H1 (cell line): ENCODE data around the gene TBX21. TPM values are rescaled to one million over a fixed set of nuclear protein-coding genes. Genes with fewer than 3 reads are reported as not detected.

Experiments used
- CTCF ChIA-PET: fragments of 300-600 bp; sonication (Branson Sonifier 250); formaldehyde crosslinking; loops from one replicate; lab custom pipeline; 2021; ENCODE audit not compliant: partially characterized antibody; lab: Charles Lee
- POLR2A ChIA-PET: fragments of 300-600 bp; sonication (Branson Sonifier 250); formaldehyde crosslinking; loops from one replicate; lab custom pipeline; 2021; ENCODE audit warnings: inconsistent platforms; ENCODE audit not compliant: partially characterized antibody; lab: Charles Lee
- DNase-seq, 2 experiments: peaks; one replicate each; pipeline versions ENCODE4 v3.0.0 to v3.0.0-alpha.2; 2010 to 2022; ENCODE audit warnings: low spot score in 2 of 2, low read depth in 1 of 2, mixed read lengths in 1 of 2
- FAIRE-seq: peaks from 2 replicates; lab custom pipeline; 2011; peaks lifted over from hg19 to GRCh38; lab: Jason Lieb, UNC
- H2AFZ ChIP-seq: 2 replicates; pipeline ENCODE4 v1.8.1; 2012; ENCODE audit warnings: low read length, inconsistent platforms
- H2AK5ac ChIP-seq: 2 replicates; pipeline ENCODE4 v1.6.1; 2013; ENCODE audit warnings: low read depth, low read length
- H2BK120ac ChIP-seq: replicated peaks from 2 replicates; pipeline ENCODE3; 2013; ENCODE audit warnings: low read depth, low read length, inconsistent platforms
- H2BK12ac ChIP-seq: 2 replicates; pipeline ENCODE4 v1.6.1; 2013; ENCODE audit warnings: low read depth, low read length
- H2BK15ac ChIP-seq: 2 replicates; pipeline ENCODE4 v1.6.1; 2013; ENCODE audit warnings: low read length
- H2BK20ac ChIP-seq: 2 replicates; pipeline ENCODE4 v1.6.1; 2013; ENCODE audit warnings: low read length
- H2BK5ac ChIP-seq: 2 replicates; pipeline ENCODE4 v1.6.1; 2013; ENCODE audit warnings: low read depth, low read length
- H3K14ac ChIP-seq: 2 replicates; pipeline ENCODE4 v1.6.1; 2013; ENCODE audit warnings: inconsistent platforms; ENCODE audit not compliant: insufficient read length
- H3K18ac ChIP-seq: 2 replicates; pipeline ENCODE4 v1.6.1; 2013; ENCODE audit warnings: low read length; ENCODE audit errors: extremely low read depth
- H3K23ac ChIP-seq: 2 replicates; pipeline ENCODE4 v1.6.1; 2013; ENCODE audit warnings: inconsistent platforms; ENCODE audit not compliant: insufficient read length
- H3K23me2 ChIP-seq: 2 replicates; pipeline ENCODE4 v1.6.1; 2013; ENCODE audit warnings: low read depth, low read length
- H3K27ac ChIP-seq: 2 replicates; pipeline ENCODE4 v1.6.1; 2011; ENCODE audit warnings: low read depth, low read length, inconsistent platforms
- H3K27me3 ChIP-seq, 4 experiments: replicated peaks in 1 of 4; 1 replicate in 1 of 4; 2 replicates in 3 of 4; pipeline versions ENCODE4 v1.6.1 to v1.8.1; 2011 to 2013; ENCODE audit warnings: low read length in 3 of 4, mild to moderate bottlenecking in 3 of 4, inconsistent platforms in 2 of 4, mixed read lengths in 2 of 4, moderate library complexity in 1 of 4; ENCODE audit not compliant: control insufficient read depth in 3 of 4, insufficient read depth in 3 of 4; ENCODE audit errors: extremely low read depth in 1 of 4
- H3K36me3 ChIP-seq, 4 experiments: 2 replicates each; pipeline versions ENCODE4 v1.6.1 to v1.8.1; 2011 to 2013; ENCODE audit warnings: mild to moderate bottlenecking in 4 of 4, low read length in 3 of 4, moderate library complexity in 2 of 4, control low read depth in 1 of 4, inconsistent platforms in 1 of 4; ENCODE audit not compliant: insufficient read depth in 4 of 4, control insufficient read depth in 2 of 4
- H3K4ac ChIP-seq: replicated peaks from 2 replicates; pipeline ENCODE3; 2013; ENCODE audit warnings: low read length, low read depth, mixed read lengths, inconsistent platforms; ENCODE audit not compliant: insufficient read length
- H3K4me1 ChIP-seq, 4 experiments: replicated peaks in 1 of 4; 1 replicate in 1 of 4; 2 replicates in 3 of 4; pipeline versions ENCODE4 v1.6.1 to v1.8.1; 2011 to 2013; ENCODE audit warnings: low read length in 3 of 4, inconsistent platforms in 2 of 4, mixed read lengths in 1 of 4; ENCODE audit not compliant: insufficient read depth in 4 of 4, control insufficient read depth in 3 of 4
- H3K4me2 ChIP-seq, 2 experiments: 2 replicates each; pipeline versions ENCODE4 v1.6.1 to v1.8.1; 2011 to 2013; ENCODE audit warnings: low read depth in 2 of 2, low read length in 2 of 2, control low read depth in 1 of 2, inconsistent platforms in 1 of 2, mild to moderate bottlenecking in 1 of 2; ENCODE audit not compliant: insufficient read depth in 1 of 2
- H3K4me3 ChIP-seq, 4 experiments: fragments of 200-600, 300-600 bp in 1 of 4; sonication (generic), shearing (Covaris generic), sonication (Bioruptor Twin) in 1 of 4; 2 replicates each; pipeline versions ENCODE4 v1.5.1 to v1.8.1; 2011 to 2016; ENCODE audit warnings: low read length in 4 of 4, low read depth in 3 of 4, control low read depth in 2 of 4, inconsistent platforms in 2 of 4, mild to moderate bottlenecking in 2 of 4, mixed read lengths in 1 of 4, moderate library complexity in 1 of 4; ENCODE audit not compliant: insufficient read depth in 2 of 4; ENCODE audit errors: extremely low read depth in 1 of 4
- H3K56ac ChIP-seq: replicated peaks from 2 replicates; pipeline ENCODE3; 2013; ENCODE audit warnings: low read depth, mild to moderate bottlenecking, mixed read lengths, low read length, inconsistent platforms; ENCODE audit not compliant: insufficient read length
- H3K79me1 ChIP-seq: 2 replicates; pipeline ENCODE4 v1.6.1; 2013; ENCODE audit warnings: low read depth, low read length, control low read depth
- H3K79me2 ChIP-seq, 2 experiments: 2 replicates each; pipeline versions ENCODE4 v1.6.1 to v1.8.1; 2012 to 2013; ENCODE audit warnings: low read length in 2 of 2, mild to moderate bottlenecking in 2 of 2, inconsistent platforms in 1 of 2; ENCODE audit not compliant: insufficient read depth in 2 of 2, control insufficient read depth in 1 of 2
- H3K9ac ChIP-seq, 4 experiments: replicated peaks in 1 of 4; 1 replicate in 1 of 4; 2 replicates in 3 of 4; pipeline versions ENCODE4 v1.6.1 to v1.8.1; 2011 to 2013; ENCODE audit warnings: low read depth in 3 of 4, low read length in 3 of 4, control low read depth in 2 of 4, mild to moderate bottlenecking in 2 of 4, moderate library complexity in 2 of 4, inconsistent platforms in 1 of 4; ENCODE audit errors: extremely low read depth in 1 of 4
- H3K9me3 ChIP-seq, 2 experiments: 2 replicates each; pipeline versions ENCODE4 v1.6.1 to v1.8.1; 2012 to 2013; ENCODE audit warnings: mild to moderate bottlenecking in 2 of 2, moderate library complexity in 2 of 2, control low read depth in 1 of 2, inconsistent platforms in 1 of 2, low read depth in 1 of 2, low read length in 1 of 2, mixed read lengths in 1 of 2; ENCODE audit not compliant: insufficient read depth in 2 of 2
- H4K20me1 ChIP-seq, 2 experiments: replicated peaks in 1 of 2; 2 replicates each; pipeline versions ENCODE3 to v1.8.1; 2011 to 2013; ENCODE audit warnings: inconsistent platforms in 2 of 2, low read length in 2 of 2, mild to moderate bottlenecking in 1 of 2; ENCODE audit not compliant: insufficient read depth in 2 of 2, control insufficient read depth in 1 of 2
- H4K5ac ChIP-seq: 2 replicates; pipeline ENCODE4 v1.6.1; 2013; ENCODE audit warnings: low read length, low read depth, mixed read lengths, inconsistent platforms; ENCODE audit not compliant: insufficient read length
- H4K8ac ChIP-seq: 2 replicates; pipeline ENCODE4 v1.8.0; 2013; ENCODE audit warnings: mild to moderate bottlenecking, moderate library complexity, low read length, inconsistent platforms; ENCODE audit not compliant: insufficient read depth; ENCODE audit errors: extremely low read depth
- H4K91ac ChIP-seq: replicated peaks from 2 replicates; pipeline ENCODE3; 2013; ENCODE audit warnings: low read length, mixed read lengths, inconsistent platforms; ENCODE audit not compliant: insufficient read length
- CHD1 ChIP-seq: IDR thresholded peaks from 2 replicates; pipeline ENCODE4 v1.6.1; 2012; ENCODE audit warnings: low read depth, low read length, improper control_type of control experiment
- CTCF ChIP-seq, 3 experiments: IDR thresholded peaks; 1 replicate in 2 of 3; 2 replicates in 1 of 3; pipeline versions ENCODE4 v1.5.1 to v1.6.1; 2011; ENCODE audit warnings: low read length in 3 of 3, mild to moderate bottlenecking in 3 of 3, inconsistent platforms in 2 of 3, low read depth in 1 of 3, moderate library complexity in 1 of 3; ENCODE audit not compliant: insufficient read depth in 1 of 3; ENCODE audit errors: control extremely low read depth in 1 of 3
- EGR1 ChIP-seq: IDR thresholded peaks from 2 replicates; pipeline ENCODE4 v1.6.1; 2011; ENCODE audit warnings: low read depth, low read length, borderline replicate concordance
- JUN ChIP-seq: IDR thresholded peaks from 2 replicates; pipeline ENCODE4 v1.6.1; 2011; ENCODE audit warnings: low read depth, mild to moderate bottlenecking, improper control_type of control experiment, low read length
- NANOG ChIP-seq: IDR thresholded peaks from 2 replicates; pipeline ENCODE4 v1.6.1; 2011; ENCODE audit warnings: low read length, low read depth, mild to moderate bottlenecking, inconsistent platforms; ENCODE audit not compliant: insufficient read depth, poor library complexity, severe bottlenecking
- SP1 ChIP-seq: IDR thresholded peaks from 2 replicates; pipeline ENCODE4 v1.6.1; 2011; ENCODE audit warnings: low read depth, low read length
- SP4 ChIP-seq: IDR thresholded peaks from 2 replicates; pipeline ENCODE4 v1.6.1; 2012; ENCODE audit warnings: low read length, inconsistent platforms
- SRF ChIP-seq: IDR thresholded peaks from 2 replicates; pipeline ENCODE4 v1.6.1; 2011; ENCODE audit warnings: mild to moderate bottlenecking, low read depth, low read length, moderate library complexity
- WGBS, 2 experiments: shearing (Covaris generic) in 1 of 2; methylation state at CpG; one replicate each; pipeline versions ENCODE4 v1.1.6 to v1.1.7; 2013 to 2015; ENCODE audit warnings: low lambda C conversion rate in 2 of 2, mixed read lengths in 2 of 2, inconsistent platforms in 1 of 2, low coverage in 1 of 2, missing lambda C conversion rate in 1 of 2; ENCODE audit not compliant: insufficient replicate concordance in 2 of 2, insufficient coverage in 1 of 2, insufficient read length in 1 of 2; ENCODE audit errors: extremely low coverage in 1 of 2, missing lambda C conversion rate in 1 of 2; 5-methylcytosine and 5-hydroxymethylcytosine counted together
- polyA plus RNA-seq, 7 experiments: library from polyadenylated mRNA; depleted of rRNA in 3 of 7; stranded (reverse) in 5 of 7; unstranded in 2 of 7; fragments of >200 nt in 5 of 7; fragments of 200-250 nt in 2 of 7; gene quantifications; 1 replicate in 5 of 7; 2 replicates in 1 of 7; 4 replicates in 1 of 7; pipeline versions ENCODE4 v1.2.1 to v1.2.3, GENCODE V29; 2011 to 2013; ENCODE audit warnings: missing spikeins in 2 of 7, mixed read lengths in 2 of 7
- total RNA-seq: library from RNA; stranded (reverse); fragmentation: NEBNext Ultra II Directional; extraction: Animal tissue kit (Norgen Biotek cat#: 25700); gene quantifications from 2 replicates; pipeline ENCODE4 v1.2.1, GENCODE V29; 2021

TBX21 gene
- total and polyA plus RNA-seq, 2 of the 8 experiments (the other 6 are each of a cell fraction or from before 2014, with no cell fraction given), result not detected

DNA sequence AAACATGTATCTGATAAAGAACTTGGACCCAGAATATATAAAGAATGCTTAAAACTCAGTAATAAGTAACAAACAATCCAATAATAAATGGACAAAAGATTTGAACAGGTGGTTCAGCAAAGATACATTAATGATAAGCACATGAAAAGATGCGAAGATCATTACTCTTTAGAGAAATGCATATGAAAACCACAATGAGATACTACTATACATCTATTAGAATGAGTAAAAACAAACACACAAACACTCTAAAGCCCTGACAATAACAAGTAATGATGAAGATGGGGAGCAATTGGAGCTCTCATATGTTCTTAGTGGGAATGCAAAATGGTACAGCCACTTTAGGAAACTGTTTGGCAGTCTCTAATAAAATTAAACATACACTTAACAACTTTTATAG lies 59.4 kb downstream of the TBX21 start:
- FAIRE-seq (no peak), DNase-seq (no peak)
- Histone ChIP-seq H3K4me2 (no peak overlapping the region), H2BK120ac (no peak overlapping the region), H2AFZ (no peak overlapping the region), H4K20me1 (no peaks in the 10 kb centered on the region), H2BK5ac (no peak overlapping the region), H3K36me3 (no peaks in the 10 kb centered on the region), H2BK15ac (no peak overlapping the region), H3K9me3 (no peaks in the 10 kb centered on the region), H3K4me1 (peaks cover 0 to 3% (median 2%) of the 10 kb centered on the region in 4 experiments; a peak in 3 of 7 replicates), H4K5ac (no peak overlapping the region), H3K23me2 (peaks cover 5% of the 10 kb centered on the region), H3K23ac (no peak overlapping the region), H3K27me3 (peaks cover 6 to 33% (median 26%) of the 10 kb centered on the region in 4 experiments), H3K56ac (no peak overlapping the region), H3K27ac (no peak overlapping the region), H3K79me2 (no peaks in the 10 kb centered on the region), H3K14ac (no peak overlapping the region), H2AK5ac (no peak overlapping the region), H3K79me1 (no peaks in the 10 kb centered on the region), H3K4ac (no peak overlapping the region), H3K9ac (no peak overlapping the region), H3K4me3 (no peak overlapping the region), H2BK20ac (no peak overlapping the region), H3K18ac (no peak overlapping the region), H4K8ac (no peak overlapping the region), H4K91ac (no peak overlapping the region), H2BK12ac (no peak overlapping the region)
- 78% methylated on average over 1 of the region's 1 CpG; no CpG with 5 or more reads in 1 of the 2 experiments for WGBS, 2 experiments
- CTCF ChIA-PET, result interaction anchor here (1.0 to 2.2 kb wide), 2 partner anchors 14 to 17 kb away, joined by 4 to 7 read pairs; no protein-coding TSS in a partner anchor
- TF ChIP-seq SRF, result no peak
- no peak for TF ChIP-seq EGR1
- TF ChIP-seq CTCF (IDR thresholded peaks at IDR 0.05; ENCODE audit: control extremely low read depth in 1 of 3, insufficient read depth in 1 of 3, low read depth in 1 of 3, low read length in 3 of 3), result no peak
- TF ChIP-seq NANOG, result no peak
- TF ChIP-seq JUN, result no peak
- TF ChIP-seq SP4, result no peak
- TF ChIP-seq SP1, result no peak
- no peak for TF ChIP-seq CHD1
- POLR2A ChIA-PET, result interaction anchor here (1.2 kb wide), 1 partner anchor 23 kb away, joined by 3 read pairs; no protein-coding TSS in a partner anchor
